CD4-positive, alpha-beta T cell treated with Interleukin-12 subunit alpha and Interleukin-12 subunit beta, for 1 hour (primary cell): Measurements from ENCODE around the gene ZNF543.
A peak's percentile ranks its signal among the peaks of the same experiment; 100 is the strongest.
"Not testable (repeated sequence)": the region's sequence is repeated elsewhere in the genome, so short reads cannot be mapped to it uniquely, and the experiment has no call there.

Experiments used
- DNase-seq: peaks from one replicate; pipeline ENCODE4 v3.0.0-alpha.2; 2020

Gene ZNF543

GRCh38 chr19:57321751-57322150 lies 1.5 kb downstream of the ZNF543 start:
- DNase-seq, result no peak

DNA sequence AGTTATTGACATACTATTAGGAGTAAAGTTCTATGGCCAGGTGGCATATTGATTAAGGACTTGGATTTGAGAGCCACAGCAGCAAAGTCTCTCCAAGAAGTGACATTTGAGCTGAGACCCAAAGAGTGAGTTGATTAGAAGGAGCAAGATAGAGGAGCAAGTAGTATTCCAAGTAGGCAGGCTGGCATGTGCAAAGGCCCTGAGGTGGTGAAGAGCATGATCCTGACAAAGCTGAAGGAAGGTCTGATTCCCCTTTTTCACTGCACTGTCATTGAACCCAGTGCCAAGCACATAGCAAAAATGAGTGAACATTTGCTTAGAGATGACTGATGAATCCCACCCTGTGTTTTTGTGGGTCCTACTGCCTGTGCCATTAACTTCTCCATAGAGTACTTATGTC lies 4.7 kb downstream of the ZNF543 start:
- DNase-seq, result no peak

- no peak for DNase-seq
Observed at GRCh38 chr19:57327993-57328392, 7.7 kb downstream of the ZNF543 start.

DNA sequence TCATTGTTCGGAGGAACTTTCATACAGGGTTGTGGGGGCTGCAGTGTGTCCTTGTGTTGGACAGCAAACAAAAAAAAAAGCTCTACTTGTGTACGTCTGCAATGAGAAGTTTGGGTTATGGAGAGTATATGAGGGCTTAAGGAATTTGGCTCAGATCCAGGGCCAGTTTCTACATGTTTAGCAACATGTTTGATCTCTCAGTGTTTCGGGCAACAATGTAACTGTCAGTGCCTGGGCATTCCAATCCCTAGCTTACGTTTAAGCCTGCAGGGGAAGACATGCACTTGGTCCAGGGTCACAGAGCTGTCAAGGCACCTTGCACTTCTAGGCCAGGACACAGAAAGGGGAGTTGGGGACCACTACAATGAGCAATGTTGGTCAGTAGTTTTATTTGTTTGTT lies 13.9 kb downstream of the ZNF543 start:
- DNase-seq, result no peak

- DNase-seq, result no peak
Observed at GRCh38 chr19:57338877-57339276, 18.6 kb downstream of the ZNF543 start.

DNA sequence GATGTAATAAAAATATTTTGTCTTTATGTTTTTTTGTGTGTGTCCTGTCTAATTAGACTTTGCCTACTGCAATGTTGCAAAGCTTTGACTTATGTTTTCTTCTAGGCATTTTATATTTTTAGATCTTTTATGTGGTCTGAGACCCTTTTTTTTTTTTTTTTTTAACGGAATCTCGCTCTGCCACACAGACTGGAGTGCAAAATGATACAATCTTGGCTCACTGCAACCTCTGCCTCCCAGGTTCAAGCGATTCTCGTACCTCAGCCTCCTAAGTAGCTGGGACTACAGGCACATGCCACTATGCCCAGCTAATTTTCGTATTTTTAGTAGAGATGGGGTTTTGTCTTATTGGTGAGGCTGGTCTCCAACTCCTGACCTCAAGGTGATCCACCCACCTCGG lies 22.3 kb downstream of the ZNF543 start:
- no peak for DNase-seq

GRCh38 chr19:57348136-57348535 lies 27.9 kb downstream of the ZNF543 start:
- DNase-seq, result no peak

- peak; percentile 88 for DNase-seq
Observed at GRCh38 chr19:57350877-57351805, 30.9 kb downstream of the ZNF543 start, which contains the start of gene ZNF304. ZNF304 (plus strand) TSS chr19:57351271; CDS start chr19:57351665, 394 bp downstream.

DNA sequence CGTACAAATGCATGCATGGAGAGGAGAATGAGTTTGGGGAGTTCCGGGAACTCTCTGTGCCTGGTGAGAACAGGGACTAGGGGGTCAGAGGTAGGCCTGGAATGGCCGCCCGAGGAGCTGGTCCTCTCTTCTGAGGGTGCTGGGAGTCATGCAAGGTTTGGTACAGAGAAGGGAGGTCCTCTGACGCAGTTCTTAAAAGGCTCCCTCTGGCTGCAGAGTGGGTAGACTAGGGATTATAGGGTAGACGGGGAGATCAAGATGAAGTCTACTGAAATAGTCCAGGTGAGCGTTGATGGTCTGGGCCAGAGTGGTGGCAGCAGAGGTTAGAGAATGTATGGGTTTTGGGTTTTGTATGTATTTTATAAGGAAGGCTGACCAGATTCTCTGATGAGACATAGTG lies 31.6 kb downstream of the ZNF543 start:
- no peak for DNase-seq

DNA sequence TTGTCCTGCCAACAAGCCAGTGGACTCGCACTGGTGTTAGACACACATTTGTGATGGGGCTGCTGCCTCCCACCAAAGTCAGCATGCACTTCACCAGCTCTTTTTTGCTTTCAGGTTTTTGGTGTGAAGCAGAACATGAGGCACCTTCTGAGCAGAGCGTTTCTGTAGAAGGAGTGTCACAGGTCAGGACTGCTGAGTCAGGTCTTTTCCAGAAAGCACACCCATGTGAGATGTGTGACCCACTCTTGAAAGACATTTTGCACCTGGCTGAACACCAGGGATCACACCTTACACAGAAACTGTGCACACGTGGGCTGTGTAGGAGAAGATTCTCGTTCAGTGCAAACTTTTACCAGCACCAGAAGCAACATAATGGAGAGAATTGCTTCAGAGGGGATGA lies 35.6 kb downstream of the ZNF543 start:
- DNase-seq, result no peak

DNA sequence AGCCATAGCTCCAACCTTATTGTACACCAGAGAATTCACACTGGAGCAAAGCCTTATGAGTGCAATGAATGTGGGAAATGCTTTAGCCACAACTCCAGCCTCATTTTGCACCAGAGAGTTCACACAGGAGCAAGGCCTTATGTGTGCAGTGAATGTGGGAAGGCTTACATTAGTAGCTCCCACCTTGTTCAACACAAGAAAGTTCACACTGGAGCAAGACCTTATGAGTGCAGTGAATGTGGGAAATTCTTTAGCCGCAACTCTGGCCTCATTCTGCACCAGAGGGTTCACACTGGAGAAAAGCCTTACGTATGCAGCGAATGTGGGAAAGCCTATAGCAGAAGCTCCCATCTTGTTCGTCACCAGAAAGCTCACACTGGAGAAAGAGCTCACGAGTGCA lies 37.1 kb downstream of the ZNF543 start:
- no peak for DNase-seq

- no peak for DNase-seq
Observed at GRCh38 chr19:57359300-57359699, 39.0 kb downstream of the ZNF543 start.

GRCh38 chr19:57362419-57362818 lies 42.1 kb downstream of the ZNF543 start:
- DNase-seq, result no peak

DNA sequence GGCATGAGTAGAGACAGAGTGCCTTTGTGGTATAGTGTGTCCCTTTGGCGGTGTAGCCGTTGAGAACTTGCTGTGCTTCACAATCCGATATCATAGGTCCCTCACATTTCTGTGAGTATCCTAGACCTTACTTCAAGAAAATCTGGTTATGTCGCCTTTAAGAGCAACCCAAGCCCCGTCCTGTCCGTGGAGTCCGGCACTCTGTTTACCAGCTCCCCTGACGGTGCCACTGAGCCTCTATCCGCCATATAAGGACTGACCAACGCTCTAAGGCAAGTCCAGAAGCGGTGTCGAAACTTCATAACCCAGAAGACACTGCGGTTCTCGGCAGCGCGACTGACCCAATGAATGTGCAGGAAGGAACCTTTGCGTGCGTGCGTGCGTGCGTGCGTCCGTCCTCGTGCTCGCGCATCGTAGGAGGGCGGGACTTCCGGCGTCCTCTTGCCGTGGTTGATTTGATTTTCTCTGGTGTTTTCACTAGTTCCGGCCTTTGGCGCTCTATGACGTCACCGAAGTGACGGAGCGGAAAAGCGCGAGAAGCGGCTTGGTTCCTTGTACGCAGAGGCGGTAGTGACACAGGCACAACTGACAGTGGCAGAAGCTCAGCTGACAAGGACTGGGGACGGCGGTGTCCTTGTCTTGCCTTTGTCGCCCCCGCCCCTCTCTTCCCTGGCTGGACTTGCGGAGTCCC lies 42.9 kb downstream of the ZNF543 start, which contains the start of the genes TRAPPC2B and ZNF547:
Gene TRAPPC2B, plus strand, starts transcription at position 555 of the 691 bp plus-strand sequence. CDS start 1,283 bp downstream, outside the sequence.
Gene ZNF547, plus strand, starts transcription at position 555 of the 691 bp plus-strand sequence. CDS start 5,005 bp downstream, outside the sequence.
- peak; percentile 99 for DNase-seq

GRCh38 chr19:57363688-57364181 lies 43.5 kb downstream of the ZNF543 start:
- DNase-seq, result no peak

- DNase-seq, result no peak
Observed at GRCh38 chr19:57366776-57367175, 46.5 kb downstream of the ZNF543 start.

- no peak for DNase-seq
Observed at GRCh38 chr19:57374179-57374578, 53.9 kb downstream of the ZNF543 start.

DNA sequence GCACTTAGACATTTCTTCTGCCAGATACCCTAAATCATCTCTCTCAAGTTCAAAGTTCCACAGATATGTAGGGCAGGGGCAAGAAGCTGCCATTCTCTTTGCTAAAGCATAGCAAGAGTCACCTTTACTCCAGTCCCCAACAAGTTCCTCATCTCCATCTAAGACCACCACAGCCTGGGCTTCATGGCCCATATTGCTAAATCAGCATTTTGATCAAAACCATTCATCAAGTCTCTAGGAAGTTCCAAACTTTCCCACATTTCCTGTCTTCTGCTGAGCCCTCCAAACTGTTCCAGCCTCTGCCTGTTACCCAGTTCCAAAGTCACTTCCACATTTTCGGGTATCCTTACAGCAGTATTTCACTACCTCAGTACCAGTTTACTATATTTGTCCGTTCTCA lies 54.4 kb downstream of the ZNF543 start:
- DNase-seq, result not testable (repeated sequence)

DNA sequence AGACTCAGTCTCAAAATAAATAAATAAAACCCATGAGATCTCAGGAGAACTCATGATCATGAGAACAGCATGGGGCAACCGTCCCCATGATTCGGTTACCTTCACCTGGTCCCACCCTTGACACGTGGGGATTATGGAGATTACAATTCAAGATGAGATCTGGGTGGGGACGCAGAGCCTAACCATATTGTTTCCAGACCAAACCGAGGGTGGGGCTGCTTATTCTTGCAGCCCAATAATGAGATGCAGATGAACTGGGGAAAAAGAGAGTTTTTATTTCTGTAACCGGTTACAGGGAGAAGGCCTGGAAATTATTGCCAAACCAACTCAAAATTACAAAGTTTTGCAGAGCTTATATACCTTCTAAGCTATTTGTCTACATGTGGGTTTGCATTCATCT lies 55.9 kb downstream of the ZNF543 start:
- DNase-seq, result no peak

- no peak for DNase-seq
Observed at GRCh38 chr19:57377498-57378146, 57.4 kb downstream of the ZNF543 start.
